ENCODE data around the gene TMEM238.
"Not testable (repeated sequence)": the region's sequence is repeated elsewhere in the genome, so short reads cannot be mapped to it uniquely, and the experiment has no call there.

Gene TMEM238

DNA sequence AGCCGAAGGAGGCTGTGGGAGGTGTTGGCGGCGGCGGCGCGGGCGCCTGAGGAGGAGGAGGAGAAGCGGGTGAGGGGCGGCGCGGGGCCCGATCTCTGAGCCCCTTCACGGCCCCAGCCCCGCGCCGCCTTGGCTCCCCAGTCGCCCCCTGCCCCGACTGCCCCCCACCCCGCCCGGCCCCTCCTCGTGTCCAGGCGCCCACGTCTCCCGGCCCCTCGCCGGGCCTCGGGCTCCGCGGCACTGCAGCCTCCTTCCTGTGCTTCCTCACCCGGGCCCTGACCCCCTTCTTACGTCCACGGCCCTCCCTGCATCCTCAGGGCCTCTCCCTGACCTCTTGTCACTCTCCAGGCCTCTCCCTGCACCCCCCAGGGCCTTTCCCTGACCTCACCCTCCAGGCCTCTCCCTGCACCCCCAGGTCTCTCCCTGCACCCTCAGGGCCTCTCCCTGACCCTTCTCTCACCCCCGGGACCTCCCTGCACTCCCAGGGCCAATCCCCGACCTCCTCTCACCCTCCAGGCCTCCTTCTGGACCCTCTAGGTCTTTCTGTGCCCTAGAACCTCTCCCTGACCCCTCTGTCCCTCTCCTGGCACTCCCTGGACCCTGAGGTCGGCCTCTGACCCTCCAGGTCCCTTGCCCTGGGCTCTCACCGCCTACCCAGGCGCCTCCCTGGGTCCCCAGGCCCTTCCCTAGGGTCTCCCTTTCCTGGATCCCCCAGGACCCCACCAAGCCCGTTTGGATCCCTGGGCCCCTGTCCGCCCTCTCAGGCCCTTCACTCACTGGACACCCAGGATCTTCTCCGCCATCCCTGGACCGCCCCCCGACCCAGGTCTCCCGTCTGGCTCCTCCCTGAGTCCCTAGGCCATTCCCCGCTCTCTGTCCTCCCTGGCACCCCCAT, 44.0 kb downstream of the TMEM238 start:
- no peak for DNase-seq (ENCODE audit: low read depth)

DNA sequence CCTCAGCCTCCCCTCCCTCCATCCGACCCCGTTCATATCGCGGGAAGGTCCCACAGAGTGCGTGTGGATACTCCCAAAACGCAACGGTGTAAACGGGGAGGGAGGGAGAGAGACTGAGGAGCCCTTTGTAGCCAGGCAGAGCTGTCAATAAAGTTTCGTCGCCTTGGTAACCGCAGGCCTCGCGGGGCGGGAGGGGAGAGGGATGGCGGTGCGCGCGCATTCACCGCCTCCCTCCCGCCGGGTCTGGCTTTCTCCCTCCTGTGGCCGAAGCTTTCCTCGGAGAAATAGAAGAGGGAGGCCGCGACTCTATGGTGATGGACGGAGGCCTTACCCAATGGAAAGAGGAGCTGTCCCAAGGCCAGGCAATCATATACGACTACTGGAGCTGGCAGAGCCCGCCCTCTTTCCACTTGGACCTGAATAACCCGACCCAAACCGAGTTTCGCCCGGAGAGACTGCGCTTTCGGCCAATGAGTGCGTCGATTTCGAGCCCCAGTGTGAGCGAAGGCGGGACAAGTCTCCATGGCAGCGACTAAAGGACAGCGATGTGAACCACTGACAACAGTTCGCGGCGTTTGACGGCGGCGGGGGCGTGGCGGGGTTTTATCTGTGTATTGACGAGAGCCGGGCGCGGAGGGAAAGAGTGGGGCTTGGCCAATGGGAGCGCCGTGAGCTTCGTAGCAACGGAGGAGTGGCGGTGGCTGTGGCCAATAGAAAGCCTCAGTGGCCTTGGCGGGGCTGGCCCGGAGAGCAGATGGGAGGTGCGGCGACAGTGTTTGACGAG, 44.8 kb downstream of the TMEM238 start, which contains the start of gene KMT5C:
TSS of gene KMT5C (plus strand) at position 772 of the 784 bp plus-strand sequence. CDS start 2,061 bp downstream, outside the sequence.
- peak; percentile 100 for DNase-seq (ENCODE audit: low read depth)

DNA sequence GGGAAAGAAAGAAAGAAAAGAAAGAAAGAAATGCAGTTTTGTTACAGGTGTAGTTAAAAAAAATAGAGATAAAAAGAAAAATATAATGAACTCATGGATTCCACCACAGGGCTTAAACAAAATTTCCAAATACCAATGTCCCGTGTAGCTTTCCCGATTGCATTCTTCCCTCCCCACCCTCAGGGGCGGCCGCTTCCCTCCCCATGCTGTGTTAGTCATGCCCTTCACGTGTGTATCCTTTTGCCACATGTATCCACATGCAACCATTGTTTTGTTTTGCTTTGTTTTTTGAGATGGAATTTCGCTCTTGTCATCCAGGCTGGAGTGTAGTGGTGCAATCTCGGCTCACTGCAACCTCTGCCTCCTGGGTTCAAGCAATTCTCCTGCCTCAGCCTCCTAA, 48.0 kb downstream of the TMEM238 start:
- DNase-seq (ENCODE audit: low read depth) = no peak

DNA sequence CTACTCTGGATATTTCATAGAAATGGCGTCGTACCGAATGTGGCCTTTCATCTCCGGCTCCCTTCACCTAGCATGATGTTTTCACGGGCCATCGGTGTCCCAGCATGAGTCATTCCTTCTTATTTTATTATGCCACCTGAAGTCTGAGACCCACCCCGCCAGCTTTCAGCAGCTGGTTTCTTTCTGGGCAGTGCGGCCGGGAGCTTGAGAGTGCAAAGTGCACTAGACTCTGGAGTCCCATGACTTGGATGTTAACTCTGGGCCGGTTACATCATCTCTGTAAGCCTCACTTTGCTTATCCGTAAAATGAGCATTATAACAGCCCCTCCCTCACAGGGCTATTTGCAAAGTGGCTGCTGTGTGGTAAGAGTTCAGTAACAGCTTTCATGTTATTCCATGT, 50.2 kb downstream of the TMEM238 start:
- DNase-seq (ENCODE audit: low read depth) = no peak

DNA sequence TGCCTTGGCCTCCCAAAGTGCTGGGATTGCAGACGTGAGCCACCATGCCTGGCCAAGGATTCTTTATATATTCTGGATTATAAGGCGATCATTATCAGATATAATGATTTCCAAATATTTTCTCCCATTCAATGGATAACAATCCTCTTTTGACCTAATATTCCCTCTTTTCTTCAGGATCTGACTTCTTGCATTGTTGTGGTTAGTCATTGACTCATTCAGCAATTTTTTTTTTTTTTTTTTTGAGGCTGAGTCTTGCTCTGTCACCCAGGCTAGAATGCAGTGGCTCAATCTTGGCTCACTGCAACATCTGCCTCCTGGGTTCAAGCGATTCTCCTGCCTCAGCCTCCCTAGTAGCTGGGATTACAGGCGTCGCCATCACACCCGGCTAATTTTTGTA, 54.3 kb downstream of the TMEM238 start:
- DNase-seq (ENCODE audit: low read depth) = not testable (repeated sequence)

Data from activated gamma-delta T cell treated with anti-CD3 and anti-CD28 coated beads, Interleukin-2, amount 50 U/mL, for 16 hours (primary cell).